ENCODE measurements around the gene TCERG1L.

Gene TCERG1L

GRCh38 chr10:131253931-131254858 lies 57.3 kb downstream of the TCERG1L start:
- H3K27me3 ChIP-seq (ENCODE audit: control insufficient read depth, insufficient read depth, low read length), result no peaks in the 10 kb centered on the region
- no peak for TF ChIP-seq CTCF (IDR thresholded peaks at IDR 0.05)

GRCh38 chr10:131252567-131253276 lies 58.8 kb downstream of the TCERG1L start:
- Histone ChIP-seq H3K9me3 (ENCODE audit: control insufficient read depth, low read length) (no peaks in the 10 kb centered on the region), H3K36me3 (ENCODE audit: control insufficient read depth, insufficient read depth, low read length) (no peaks in the 10 kb centered on the region), H3K79me2 (no peaks in the 10 kb centered on the region), H3K4me2 (ENCODE audit: low read length) (no peak overlapping the region), H3K27me3 (ENCODE audit: control insufficient read depth, insufficient read depth, low read length) (no peaks in the 10 kb centered on the region), H3K4me3 (ENCODE audit: low read depth, low read length) (no peak overlapping the region), H3K9ac (no peak overlapping the region), H3K4me1 (peaks cover 3% of the 10 kb centered on the region), H3K27ac (no peak overlapping the region), H2AFZ (no peak overlapping the region)
- no peak for TF ChIP-seq CTCF (IDR thresholded peaks at IDR 0.05)

More at GRCh38 chr10:131253931-131254858, 57.3 kb downstream of the TCERG1L start:
- Histone ChIP-seq H3K79me2 (no peaks in the 10 kb centered on the region), H3K27ac (no peak overlapping the region), H3K4me3 (ENCODE audit: low read depth, low read length) (no peak overlapping the region), H3K9ac (no peak overlapping the region), H3K4me1 (peaks cover 3% of the 10 kb centered on the region), H2AFZ (no peak overlapping the region), H3K9me3 (ENCODE audit: control insufficient read depth, low read length) (no peaks in the 10 kb centered on the region), H3K36me3 (ENCODE audit: control insufficient read depth, insufficient read depth, low read length) (no peaks in the 10 kb centered on the region), H3K4me2 (ENCODE audit: low read length) (no peak overlapping the region)

GRCh38 chr10:131251146-131251541 lies 60.4 kb downstream of the TCERG1L start:
- TF ChIP-seq CTCF (IDR thresholded peaks at IDR 0.05), result no peak
- H3K9ac ChIP-seq, result no peak overlapping the region
- H3K27me3 ChIP-seq (ENCODE audit: control insufficient read depth, insufficient read depth, low read length), result no peaks in the 10 kb centered on the region
- no peak overlapping the region for H3K4me2 ChIP-seq (ENCODE audit: low read length)
- peaks cover 3% of the 10 kb centered on the region for H3K4me1 ChIP-seq
- H3K27ac ChIP-seq, result no peak overlapping the region
- no peaks in the 10 kb centered on the region for H3K36me3 ChIP-seq (ENCODE audit: control insufficient read depth, insufficient read depth, low read length)
- H3K9me3 ChIP-seq (ENCODE audit: control insufficient read depth, low read length), result no peaks in the 10 kb centered on the region
- no peak overlapping the region for H2AFZ ChIP-seq
- H3K4me3 ChIP-seq (ENCODE audit: low read depth, low read length), result no peak overlapping the region
- no peaks in the 10 kb centered on the region for H3K79me2 ChIP-seq

GRCh38 chr10:131250454-131251145 lies 60.9 kb downstream of the TCERG1L start:
- Histone ChIP-seq H3K4me1 (peaks cover 3% of the 10 kb centered on the region), H3K4me3 (ENCODE audit: low read depth, low read length) (no peak overlapping the region)

More at GRCh38 chr10:131250454-131251145, 60.9 kb downstream of the TCERG1L start:
- Histone ChIP-seq H3K9ac (no peak overlapping the region), H2AFZ (peak overlapping the region; percentile 13), H3K27ac (no peak overlapping the region), H3K79me2 (no peaks in the 10 kb centered on the region), H3K27me3 (ENCODE audit: control insufficient read depth, insufficient read depth, low read length) (no peaks in the 10 kb centered on the region), H3K9me3 (ENCODE audit: control insufficient read depth, low read length) (no peaks in the 10 kb centered on the region), H3K36me3 (ENCODE audit: control insufficient read depth, insufficient read depth, low read length) (no peaks in the 10 kb centered on the region), H3K4me2 (ENCODE audit: low read length) (peak overlapping the region; percentile 43)
- no peak for TF ChIP-seq CTCF (IDR thresholded peaks at IDR 0.05)
